K562 (cell line): Measurements from ENCODE around the gene GPR137C. TPM values are rescaled to one million over a fixed set of nuclear protein-coding genes. Genes with fewer than 3 reads are reported as not detected.

ENCODE experiments used
- ATAC-seq: fragments of 200-7000 bp; cut with Tn5 transposase; 3 replicates; pipeline ENCODE4 v1.9.1; 2020; ENCODE audit warnings: moderate library complexity
- BruUV-seq: library from RNA; stranded (reverse); fragments of 400-500 nt; replicated peaks from 2 replicates; lab custom pipeline; 2021; lab: Mats Ljungman, UMichigan
- CTCF ChIA-PET: fragments of 300-600 bp; formaldehyde crosslinking; extraction: SDS; loops from one replicate; lab custom pipeline; 2021; ENCODE audit warnings: low intra/inter-chr PET ratio; lab: Yijun Ruan, JAX
- POLR2A ChIA-PET: fragments of 300-600, 350-650 bp; sonication (Branson Sonifier 250); formaldehyde crosslinking; extraction: SDS; loops from one replicate; lab custom pipeline; 2021; ENCODE audit warnings: antibody characterized with exemption, inconsistent platforms; lab: Yijun Ruan, JAX
- DNase-seq, 4 experiments: peaks; one replicate each; pipeline versions ENCODE4 v3.0.0 to v3.0.0-alpha.2; 2011 to 2018; ENCODE audit warnings: low spot score in 3 of 4, mixed read lengths in 3 of 4; ENCODE audit errors: extremely low read depth in 1 of 4
- FAIRE-seq: peaks from 2 replicates; lab custom pipeline; 2011; peaks lifted over from hg19 to GRCh38; lab: Jason Lieb, UNC
- H2AFZ ChIP-seq: 2 replicates; pipeline ENCODE4 v1.6.0; 2011; ENCODE audit warnings: low read depth, low read length, control low read depth, inconsistent platforms
- H3K27ac ChIP-seq: fragments of 200-600 bp; 3 replicates; pipeline ENCODE4 v1.8.0; 2011; ENCODE audit warnings: low read depth, mild to moderate bottlenecking, control low read depth, inconsistent platforms, low read length, moderate library complexity, mixed read lengths; ENCODE audit errors: extremely low read depth
- H3K27me3 ChIP-seq, 2 experiments: fragments of 300-600 bp in 1 of 2; 2 replicates in 1 of 2; 3 replicates in 1 of 2; pipeline versions ENCODE4 v1.6.0 to v1.8.0; 2011; ENCODE audit warnings: inconsistent platforms in 2 of 2, low read length in 2 of 2, mild to moderate bottlenecking in 1 of 2, mixed read lengths in 1 of 2, moderate library complexity in 1 of 2; ENCODE audit not compliant: control insufficient read depth in 2 of 2, insufficient read depth in 2 of 2
- H3K36me3 ChIP-seq: fragments of 300-600 bp; 3 replicates; pipeline ENCODE4 v1.8.0; 2011; ENCODE audit warnings: mild to moderate bottlenecking, low read length, inconsistent platforms; ENCODE audit not compliant: control insufficient read depth, insufficient read depth
- H3K4me1 ChIP-seq, 2 experiments: fragments of 200-600 bp in 1 of 2; replicated peaks in 1 of 2; 2 replicates in 1 of 2; 3 replicates in 1 of 2; pipeline versions ENCODE4 v1.5.1 to v1.8.0; 2011; ENCODE audit warnings: inconsistent platforms in 2 of 2, low read length in 2 of 2, mild to moderate bottlenecking in 1 of 2, mixed read lengths in 1 of 2, moderate library complexity in 1 of 2; ENCODE audit not compliant: control insufficient read depth in 2 of 2, insufficient read depth in 2 of 2
- H3K4me2 ChIP-seq: 2 replicates; pipeline ENCODE4 v1.6.1; 2011; ENCODE audit warnings: low read length, control low read depth, inconsistent platforms, mixed read lengths; ENCODE audit not compliant: insufficient read depth
- H3K4me3 ChIP-seq: fragments of 200-600 bp; sonication (generic), shearing (Covaris generic); 2 replicates; pipeline ENCODE4 v1.5.1; 2016; ENCODE audit warnings: control low read depth, inconsistent platforms
- H3K79me2 ChIP-seq: fragments of 200-600 bp; 3 replicates; pipeline ENCODE4 v1.8.0; 2011; ENCODE audit warnings: low read length, inconsistent platforms; ENCODE audit not compliant: control insufficient read depth, insufficient read depth
- H3K9ac ChIP-seq, 2 experiments: 2 replicates each; pipeline versions ENCODE4 v1.6.0 to v1.6.1; 2011; ENCODE audit warnings: low read depth in 2 of 2, low read length in 2 of 2, control low read depth in 1 of 2, inconsistent platforms in 1 of 2, mild to moderate bottlenecking in 1 of 2, mixed read lengths in 1 of 2; ENCODE audit not compliant: insufficient read depth in 1 of 2
- H3K9me1 ChIP-seq: one replicate; pipeline ENCODE4 v1.6.0; 2011; ENCODE audit warnings: inconsistent platforms, mild to moderate bottlenecking, low read length, moderate library complexity; ENCODE audit not compliant: control insufficient read depth, insufficient read depth
- H3K9me3 ChIP-seq: replicated peaks from 2 replicates; pipeline ENCODE4 v1.5.1; 2011; ENCODE audit warnings: low read depth, low read length, inconsistent platforms; ENCODE audit not compliant: control insufficient read depth, insufficient read depth
- H4K20me1 ChIP-seq: replicated peaks from 2 replicates; pipeline ENCODE4 v1.6.1; 2011; ENCODE audit warnings: low read length, inconsistent platforms, mixed read lengths; ENCODE audit not compliant: control insufficient read depth, insufficient read depth
- CBFA2T3 ChIP-seq: fragments of 450-650 bp; IDR thresholded peaks from 2 replicates; pipeline ENCODE4 v1.6.1; 2017
- HDGF ChIP-seq: fragments of 450-650 bp; IDR thresholded peaks from 2 replicates; pipeline ENCODE4 v1.6.1; 2016
- HLTF ChIP-seq: fragments of 450-650 bp; IDR thresholded peaks from 2 replicates; pipeline ENCODE4 v1.6.1; 2016
- HNRNPLL ChIP-seq: fragments of 200-400 bp; formaldehyde crosslinking; IDR thresholded peaks from 2 replicates; pipeline ENCODE4 v1.6.1; 2017; ENCODE audit warnings: low read length, low read depth, mild to moderate bottlenecking; ENCODE audit not compliant: poor library complexity, severe bottlenecking
- IRF2 ChIP-seq: sonication (generic); formaldehyde crosslinking; IDR thresholded peaks from 2 replicates; pipeline ENCODE4 v1.8.1; 2022; ENCODE audit warnings: mild to moderate bottlenecking, missing genetic modification reagents
- KLF1 ChIP-seq: fragments of 450-650 bp; IDR thresholded peaks from 2 replicates; pipeline ENCODE4 v1.6.1; 2016; ENCODE audit warnings: missing genetic modification characterization, missing compliant biosample characterization
- MTA2 ChIP-seq: fragments of 450-650 bp; IDR thresholded peaks from 2 replicates; pipeline ENCODE4 v1.6.1; 2016; ENCODE audit warnings: low read depth
- NFATC3 ChIP-seq: fragments of 450-650 bp; IDR thresholded peaks from 2 replicates; pipeline ENCODE4 v1.6.1; 2017; ENCODE audit warnings: mild to moderate bottlenecking
- NR1H2 ChIP-seq: sonication (generic); formaldehyde crosslinking; IDR thresholded peaks from 2 replicates; pipeline ENCODE4 v1.4.0; 2020; ENCODE audit warnings: mild to moderate bottlenecking, missing genetic modification reagents
- PHTF2 ChIP-seq: fragments of 250-450 bp; sonication (Bioruptor Pico); IDR thresholded peaks from 2 replicates; pipeline ENCODE4 v1.5.0; 2021; ENCODE audit warnings: mild to moderate bottlenecking
- THRAP3 ChIP-seq: fragments of 450-650 bp; IDR thresholded peaks from 2 replicates; pipeline ENCODE4 v1.6.1; 2016; ENCODE audit warnings: mild to moderate bottlenecking, inconsistent platforms, borderline replicate concordance
- ZFP30 ChIP-seq: fragments of 250-450 bp; sonication (Bioruptor Pico); IDR thresholded peaks from 2 replicates; pipeline ENCODE4 v1.8.0; 2022; ENCODE audit warnings: moderate library complexity, mild to moderate bottlenecking, inconsistent platforms, borderline replicate concordance
- ZFP36 ChIP-seq: fragments of 150-350 bp; IDR thresholded peaks from 2 replicates; pipeline ENCODE4 v1.6.1; 2018; ENCODE audit warnings: low read length, low read depth; ENCODE audit not compliant: partially characterized antibody
- ZNF561 ChIP-seq: fragments of 450-650 bp; formaldehyde crosslinking; conservative IDR thresholded peaks from 2 replicates; pipeline ENCODE4 v1.4.0; 2020; ENCODE audit warnings: mild to moderate bottlenecking, moderate library complexity
- in situ Hi-C: fragments of 300-500 bp; cut with MboI; formaldehyde crosslinking; loops from 4 replicates; pipeline ENCODE4 v1.15.0; 2018; ENCODE audit warnings: inconsistent platforms, mixed read lengths
- intact Hi-C: fragments of 100-400 bp; cut with micrococcal nuclease; formaldehyde crosslinking; loops from 2 replicates; pipeline ENCODE4 v1.14.2; 2022
- polyA plus RNA-seq, 8 experiments: library from polyadenylated mRNA; depleted of rRNA in 4 of 8; stranded (reverse) in 5 of 8; unstranded in 3 of 8; fragments of >200 nt; fragmentation: Nextera tagmentation in 2 of 8; fragmentation: Illumina TruSeq in 1 of 8; extraction: Ambion mirVana in 2 of 8; extraction: Trizol in 1 of 8; gene quantifications; 2 replicates each; pipeline versions ENCODE4 v1.2.1 to v1.2.3, GENCODE V29; 2011 to 2014; ENCODE audit warnings: inconsistent platforms in 1 of 8, missing spikeins in 1 of 8
- total RNA-seq, 7 experiments: library from RNA; depleted of rRNA in 6 of 7; stranded (reverse); fragments of >200 nt in 6 of 7; fragmentation: Illumina TruSeq in 2 of 7; extraction: Trizol in 2 of 7; gene quantifications; 2 replicates each; pipeline versions ENCODE4 v1.2.1 to v1.2.3, GENCODE V29; 2011 to 2021; ENCODE audit warnings: low replicate concordance in 1 of 7
- TF ChIP-seq, protein P1 (sequence below): sonication (generic); formaldehyde crosslinking; IDR thresholded peaks from 2 replicates; pipeline ENCODE4 v1.8.0; 2022; ENCODE audit warnings: mild to moderate bottlenecking, low read depth, missing genetic modification reagents
- TF ChIP-seq, protein P2 (sequence below): fragments of 450-650 bp; conservative IDR thresholded peaks from 2 replicates; pipeline ENCODE4 v1.6.1; 2016; ENCODE audit warnings: missing genetic modification characterization, low read depth, mild to moderate bottlenecking, control low read depth, missing compliant biosample characterization
- TF ChIP-seq, protein P3 (sequence below): fragments of 250-450 bp; sonication (Bioruptor Pico); IDR thresholded peaks from 2 replicates; pipeline ENCODE4 v1.4.0; 2020; ENCODE audit warnings: mild to moderate bottlenecking, moderate library complexity, borderline replicate concordance

GPR137C gene
- total and polyA plus RNA-seq, 9 of the 15 experiments (the other 6 are each of a cell fraction or from before 2014, with no cell fraction given) = 0.03 to 0.31 (median 0.06) TPM; not detected in 4

DNA sequence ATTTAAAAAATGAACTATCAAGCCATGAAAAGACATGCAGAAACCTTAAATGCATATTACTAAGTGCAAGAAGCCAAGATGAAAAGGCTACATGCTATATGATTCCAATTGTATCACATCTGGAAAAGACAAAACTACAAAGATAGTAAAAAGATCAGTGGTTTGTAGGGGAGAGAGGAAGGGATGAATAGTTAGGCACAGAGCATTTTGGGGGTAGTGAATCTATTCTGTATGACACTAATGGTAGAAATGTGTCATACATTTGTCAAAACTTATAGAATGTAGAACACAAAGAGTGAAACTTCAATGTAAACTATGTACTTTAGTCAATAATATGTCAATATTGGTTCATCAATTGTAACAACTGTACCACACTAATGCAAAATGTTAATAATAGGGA is 21.2 kb upstream of the GPR137C start:
- no peak overlapping the region for H3K4me3 ChIP-seq
- no peaks in the 10 kb centered on the region for H3K9me1 ChIP-seq
- no peak for FAIRE-seq
- H2AFZ ChIP-seq = no peak overlapping the region
- no peaks in the 10 kb centered on the region for H3K9me3 ChIP-seq
- H3K4me2 ChIP-seq = no peak overlapping the region
- ChIA-PET CTCF (no interaction called here), POLR2A (no interaction called here)
- H3K27ac ChIP-seq = no peak overlapping the region
- H3K27me3 ChIP-seq = no peaks in the 10 kb centered on the region
- intact Hi-C loops (no loop called here), in situ Hi-C loops (no loop called here)
- DNase-seq = no peak
- BruUV-seq = no TSS peak
- TF ChIP-seq PHTF2 (CRISPR knock-in tag) = no peak
- no peak for TF ChIP-seq KLF1 (tag)
- TF ChIP-seq THRAP3 = no peak
- no peak for TF ChIP-seq CBFA2T3
- no peak for TF ChIP-seq HLTF
- TF ChIP-seq ZNF561 (CRISPR knock-in tag) = no peak
- TF ChIP-seq, protein P1, sequence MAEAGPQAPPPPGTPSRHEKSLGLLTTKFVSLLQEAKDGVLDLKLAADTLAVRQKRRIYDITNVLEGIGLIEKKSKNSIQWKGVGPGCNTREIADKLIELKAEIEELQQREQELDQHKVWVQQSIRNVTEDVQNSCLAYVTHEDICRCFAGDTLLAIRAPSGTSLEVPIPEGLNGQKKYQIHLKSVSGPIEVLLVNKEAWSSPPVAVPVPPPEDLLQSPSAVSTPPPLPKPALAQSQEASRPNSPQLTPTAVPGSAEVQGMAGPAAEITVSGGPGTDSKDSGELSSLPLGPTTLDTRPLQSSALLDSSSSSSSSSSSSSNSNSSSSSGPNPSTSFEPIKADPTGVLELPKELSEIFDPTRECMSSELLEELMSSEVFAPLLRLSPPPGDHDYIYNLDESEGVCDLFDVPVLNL = no peak
- TF ChIP-seq HDGF = no peak
- TF ChIP-seq MTA2 = no peak
- no peak for TF ChIP-seq HNRNPLL
- no peak for TF ChIP-seq NR1H2 (CRISPR knock-in tag)
- TF ChIP-seq NFATC3 = no peak
- TF ChIP-seq, protein P2, sequence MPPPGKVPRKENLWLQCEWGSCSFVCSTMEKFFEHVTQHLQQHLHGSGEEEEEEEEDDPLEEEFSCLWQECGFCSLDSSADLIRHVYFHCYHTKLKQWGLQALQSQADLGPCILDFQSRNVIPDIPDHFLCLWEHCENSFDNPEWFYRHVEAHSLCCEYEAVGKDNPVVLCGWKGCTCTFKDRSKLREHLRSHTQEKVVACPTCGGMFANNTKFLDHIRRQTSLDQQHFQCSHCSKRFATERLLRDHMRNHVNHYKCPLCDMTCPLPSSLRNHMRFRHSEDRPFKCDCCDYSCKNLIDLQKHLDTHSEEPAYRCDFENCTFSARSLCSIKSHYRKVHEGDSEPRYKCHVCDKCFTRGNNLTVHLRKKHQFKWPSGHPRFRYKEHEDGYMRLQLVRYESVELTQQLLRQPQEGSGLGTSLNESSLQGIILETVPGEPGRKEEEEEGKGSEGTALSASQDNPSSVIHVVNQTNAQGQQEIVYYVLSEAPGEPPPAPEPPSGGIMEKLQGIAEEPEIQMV (tag) = no peak
- TF ChIP-seq, protein P3, sequence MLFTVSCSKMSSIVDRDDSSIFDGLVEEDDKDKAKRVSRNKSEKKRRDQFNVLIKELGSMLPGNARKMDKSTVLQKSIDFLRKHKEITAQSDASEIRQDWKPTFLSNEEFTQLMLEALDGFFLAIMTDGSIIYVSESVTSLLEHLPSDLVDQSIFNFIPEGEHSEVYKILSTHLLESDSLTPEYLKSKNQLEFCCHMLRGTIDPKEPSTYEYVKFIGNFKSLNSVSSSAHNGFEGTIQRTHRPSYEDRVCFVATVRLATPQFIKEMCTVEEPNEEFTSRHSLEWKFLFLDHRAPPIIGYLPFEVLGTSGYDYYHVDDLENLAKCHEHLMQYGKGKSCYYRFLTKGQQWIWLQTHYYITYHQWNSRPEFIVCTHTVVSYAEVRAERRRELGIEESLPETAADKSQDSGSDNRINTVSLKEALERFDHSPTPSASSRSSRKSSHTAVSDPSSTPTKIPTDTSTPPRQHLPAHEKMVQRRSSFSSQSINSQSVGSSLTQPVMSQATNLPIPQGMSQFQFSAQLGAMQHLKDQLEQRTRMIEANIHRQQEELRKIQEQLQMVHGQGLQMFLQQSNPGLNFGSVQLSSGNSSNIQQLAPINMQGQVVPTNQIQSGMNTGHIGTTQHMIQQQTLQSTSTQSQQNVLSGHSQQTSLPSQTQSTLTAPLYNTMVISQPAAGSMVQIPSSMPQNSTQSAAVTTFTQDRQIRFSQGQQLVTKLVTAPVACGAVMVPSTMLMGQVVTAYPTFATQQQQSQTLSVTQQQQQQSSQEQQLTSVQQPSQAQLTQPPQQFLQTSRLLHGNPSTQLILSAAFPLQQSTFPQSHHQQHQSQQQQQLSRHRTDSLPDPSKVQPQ (CRISPR knock-in tag) = no peak
- TF ChIP-seq ZFP36 = no peak
- no peak for TF ChIP-seq ZFP30 (CRISPR knock-in tag)
- TF ChIP-seq IRF2 (CRISPR knock-in tag) = no peak
- no peak overlapping the region for H3K9ac ChIP-seq
- no peaks in the 10 kb centered on the region for H3K4me1 ChIP-seq
- peaks cover 26% of the 10 kb centered on the region; the same call in 1 of the 3 replicates for H3K36me3 ChIP-seq
- H4K20me1 ChIP-seq = no peaks in the 10 kb centered on the region; the same call in 1 of the 2 replicates
- H3K79me2 ChIP-seq = no peaks in the 10 kb centered on the region
- no peak for ATAC-seq
